OCI-LY7 (cell line): Measurements from ENCODE around the gene SDCCAG8. TPM values are rescaled to one million over a fixed set of nuclear protein-coding genes. Genes with fewer than 3 reads are reported as not detected.

ENCODE experiments used
- BruUV-seq: library from RNA; stranded (reverse); fragments of 400-500 nt; replicated peaks from 2 replicates; lab custom pipeline; 2021; lab: Mats Ljungman, UMichigan
- CTCF ChIA-PET: fragments of 300-600 bp; sonication (Branson Sonifier 250); formaldehyde crosslinking; loops from one replicate; lab custom pipeline; 2022; ENCODE audit warnings: antibody characterized with exemption; ENCODE audit not compliant: unreplicated experiment; lab: Charles Lee
- POLR2A ChIA-PET: fragments of 300-600 bp; sonication (Branson Sonifier 250); formaldehyde crosslinking; loops from one replicate; lab custom pipeline; 2022; ENCODE audit warnings: antibody characterized with exemption; lab: Charles Lee
- DNase-seq: peaks from one replicate; pipeline ENCODE4 v3.0.0-alpha.2; 2015; ENCODE audit warnings: low spot score
- H2AFZ ChIP-seq: fragments of 200-600 bp; sonication (generic), shearing (Covaris generic); 2 replicates; pipeline ENCODE4 v1.6.1; 2014; ENCODE audit warnings: mild to moderate bottlenecking, antibody characterized with exemption, low read length, moderate library complexity
- H3K27ac ChIP-seq: fragments of 200-600 bp; sonication (generic); 2 replicates; pipeline ENCODE4 v1.5.1; 2014; ENCODE audit warnings: mixed run types, low read depth, mild to moderate bottlenecking, moderate library complexity, low read length, inconsistent platforms; ENCODE audit not compliant: poor library complexity, severe bottlenecking
- H3K36me3 ChIP-seq: fragments of 200-600 bp; sonication (generic); 2 replicates; pipeline ENCODE4 v1.6.1; 2014; ENCODE audit warnings: mild to moderate bottlenecking, antibody characterized with exemption, low read length, moderate library complexity, mixed read lengths; ENCODE audit not compliant: insufficient read depth
- H3K4me1 ChIP-seq: fragments of 200-600 bp; sonication (generic); 2 replicates; pipeline ENCODE4 v1.5.1; 2014; ENCODE audit warnings: mild to moderate bottlenecking, low read length; ENCODE audit not compliant: insufficient read depth, poor library complexity, severe bottlenecking
- H3K4me2 ChIP-seq: fragments of 200-600 bp; sonication (generic); 2 replicates; pipeline ENCODE4 v1.6.1; 2014; ENCODE audit warnings: mild to moderate bottlenecking, low read length
- H3K4me3 ChIP-seq: fragments of 200-600 bp; sonication (generic); 2 replicates; pipeline ENCODE4 v1.5.1; 2014; ENCODE audit warnings: mild to moderate bottlenecking, low read depth, low read length; ENCODE audit not compliant: poor library complexity, severe bottlenecking
- H3K79me2 ChIP-seq: fragments of 200-600 bp; sonication (generic); 2 replicates; pipeline ENCODE4 v1.6.1; 2016; ENCODE audit warnings: low read depth, mild to moderate bottlenecking, low read length, moderate library complexity, mixed read lengths; ENCODE audit not compliant: insufficient read depth
- H3K9me2 ChIP-seq: fragments of 200-600 bp; sonication (generic); 2 replicates; pipeline ENCODE4 v1.6.1; 2016; ENCODE audit warnings: mild to moderate bottlenecking, low read length, mixed read lengths; ENCODE audit not compliant: insufficient read depth
- H3K9me3 ChIP-seq: fragments of 200-600 bp; sonication (generic); 2 replicates; pipeline ENCODE4 v1.6.1; 2014; ENCODE audit warnings: mild to moderate bottlenecking, mixed run types, low read length, mixed read lengths
- H4K20me1 ChIP-seq: fragments of 200-600 bp; sonication (generic); 2 replicates; pipeline ENCODE4 v1.6.1; 2014; ENCODE audit warnings: mild to moderate bottlenecking, antibody characterized with exemption, low read length, moderate library complexity, mixed read lengths; ENCODE audit not compliant: insufficient read depth
- EZH2phosphoT487 ChIP-seq: fragments of 200-600 bp; sonication (generic); IDR thresholded peaks from 2 replicates; pipeline ENCODE4 v1.6.1; 2018; ENCODE audit warnings: low read depth, borderline replicate concordance, mild to moderate bottlenecking, mixed run types, antibody characterized with exemption, low read length, moderate library complexity, mixed read lengths
- intact Hi-C: fragments of 100-400 bp; cut with micrococcal nuclease; formaldehyde crosslinking; loops from one replicate; pipeline ENCODE4 v1.10.0; 2022; ENCODE audit not compliant: unreplicated experiment
- total RNA-seq, 2 experiments: library from RNA; depleted of rRNA in 1 of 2; stranded (reverse); fragments of >200 nt in 1 of 2; shearing (Covaris generic) in 1 of 2; gene quantifications; 2 replicates each; pipeline ENCODE4 v1.2.3, GENCODE V29; 2014 to 2022
- TF ChIP-seq, protein P1 (sequence below): fragments of 200-600 bp; sonication (generic); conservative IDR thresholded peaks from 2 replicates; pipeline ENCODE4 v1.5.1; 2014; ENCODE audit warnings: mild to moderate bottlenecking, antibody characterized with exemption, low read length, moderate library complexity, mixed read lengths

SDCCAG8 gene
- total RNA-seq, 2 experiments from 2014 or later = 18.1 to 28.7 TPM

DNA sequence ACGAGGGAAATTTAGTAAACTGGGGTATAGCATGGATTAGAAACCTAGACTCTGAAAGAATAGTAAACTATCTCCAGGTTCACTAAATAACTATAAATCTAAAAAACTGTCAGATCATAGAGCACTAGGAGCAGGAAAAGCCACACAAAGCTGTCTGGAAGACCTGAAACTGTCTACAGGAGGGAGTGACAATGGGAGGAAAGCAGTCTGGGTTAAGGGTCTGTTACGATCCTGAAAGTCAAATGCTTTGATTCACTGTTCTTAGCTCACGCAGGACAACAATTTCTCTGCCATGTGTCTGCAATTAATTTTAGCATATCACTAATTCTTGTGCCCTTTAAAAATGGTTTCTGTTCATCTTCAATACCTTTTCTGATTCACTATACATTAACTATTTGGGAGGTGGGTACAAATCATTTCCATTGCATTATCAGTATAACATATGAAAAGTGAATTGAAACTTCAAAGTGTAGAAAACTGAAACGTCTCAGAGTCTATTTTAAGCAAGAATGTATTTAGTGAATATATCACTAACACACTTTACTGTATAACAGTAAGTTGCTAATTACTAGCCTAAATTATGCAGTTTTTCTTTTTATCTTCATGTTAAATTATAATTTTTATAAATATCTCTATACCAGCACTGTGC is 19.1 kb upstream of the SDCCAG8 start:
- intact Hi-C loops = no loop called here
- ChIA-PET POLR2A (interaction anchor here (0.7 to 1.7 kb wide), 5 partner anchors 10 to 23 kb away, joined by 3 to 5 read pairs (median 3); no protein-coding TSS in a partner anchor), CTCF (no interaction called here)
- Histone ChIP-seq H3K4me2 (peak overlapping the region; percentile 67), H3K4me3 (peak overlapping the region; percentile 41), H3K9me3 (peaks cover 32% of the 10 kb centered on the region), H3K36me3 (peaks cover 63% of the 10 kb centered on the region), H4K20me1 (no peaks in the 10 kb centered on the region), H3K9me2 (no peaks in the 10 kb centered on the region), H3K79me2 (peaks cover 97% of the 10 kb centered on the region), H3K27ac (peak overlapping the region; percentile 56), H3K4me1 (peaks cover 18% of the 10 kb centered on the region), H2AFZ (no peak overlapping the region)
- peak; percentile 27 for DNase-seq
- BruUV-seq = no TSS peak
- TF ChIP-seq EZH2phosphoT487 = no peak
- TF ChIP-seq, protein P1, sequence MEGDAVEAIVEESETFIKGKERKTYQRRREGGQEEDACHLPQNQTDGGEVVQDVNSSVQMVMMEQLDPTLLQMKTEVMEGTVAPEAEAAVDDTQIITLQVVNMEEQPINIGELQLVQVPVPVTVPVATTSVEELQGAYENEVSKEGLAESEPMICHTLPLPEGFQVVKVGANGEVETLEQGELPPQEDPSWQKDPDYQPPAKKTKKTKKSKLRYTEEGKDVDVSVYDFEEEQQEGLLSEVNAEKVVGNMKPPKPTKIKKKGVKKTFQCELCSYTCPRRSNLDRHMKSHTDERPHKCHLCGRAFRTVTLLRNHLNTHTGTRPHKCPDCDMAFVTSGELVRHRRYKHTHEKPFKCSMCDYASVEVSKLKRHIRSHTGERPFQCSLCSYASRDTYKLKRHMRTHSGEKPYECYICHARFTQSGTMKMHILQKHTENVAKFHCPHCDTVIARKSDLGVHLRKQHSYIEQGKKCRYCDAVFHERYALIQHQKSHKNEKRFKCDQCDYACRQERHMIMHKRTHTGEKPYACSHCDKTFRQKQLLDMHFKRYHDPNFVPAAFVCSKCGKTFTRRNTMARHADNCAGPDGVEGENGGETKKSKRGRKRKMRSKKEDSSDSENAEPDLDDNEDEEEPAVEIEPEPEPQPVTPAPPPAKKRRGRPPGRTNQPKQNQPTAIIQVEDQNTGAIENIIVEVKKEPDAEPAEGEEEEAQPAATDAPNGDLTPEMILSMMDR = no peak

GRCh38 chr1:243244432-243244841 is 11.4 kb upstream of the SDCCAG8 start:
- intact Hi-C loops = no loop called here
- no peak for DNase-seq
- Histone ChIP-seq H4K20me1 (peaks cover 12% of the 10 kb centered on the region; the same call in 1 of the 2 replicates), H3K4me1 (peaks cover 33% of the 10 kb centered on the region), H3K79me2 (peaks cover 98% of the 10 kb centered on the region), H2AFZ (no peak overlapping the region), H3K36me3 (peaks cover 33% of the 10 kb centered on the region), H3K27ac (no peak overlapping the region), H3K4me2 (peak overlapping the region; percentile 58), H3K9me2 (no peaks in the 10 kb centered on the region), H3K9me3 (no peaks in the 10 kb centered on the region), H3K4me3 (peak overlapping the region; percentile 37)
- ChIA-PET POLR2A (interaction anchor here (0.6 to 2.1 kb wide), 4 partner anchors 10 to 17 kb away, joined by 4 to 37 read pairs (median 14); partner anchors contain the start of genes CEP170 and SDCCAG8), CTCF (no interaction called here)
- TF ChIP-seq, protein P1 = no peak
- BruUV-seq = no TSS peak

DNA sequence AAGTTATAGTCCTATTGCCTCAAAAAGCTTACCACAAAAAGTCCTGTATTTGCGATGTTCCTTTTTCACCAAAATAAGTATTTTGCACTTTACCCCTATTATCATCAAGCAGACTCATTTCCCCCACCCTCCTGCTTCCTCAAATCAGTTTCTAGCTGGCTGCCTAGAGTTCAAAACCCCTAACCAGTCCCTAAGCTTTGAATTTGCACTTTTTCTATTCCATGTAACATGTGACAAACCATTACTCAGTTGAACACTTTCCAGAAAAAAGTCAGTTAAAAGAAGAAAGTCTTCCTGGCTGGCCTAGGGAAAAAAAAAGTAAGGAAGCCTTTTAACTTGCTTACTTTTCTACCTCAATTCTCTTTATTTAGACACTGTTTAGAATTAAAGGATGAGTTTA is 8.9 kb upstream of the SDCCAG8 start:
- POLR2A ChIA-PET = interaction anchor here (0.5 to 1.2 kb wide), 3 partner anchors 8 to 28 kb away, joined by 3 to 8 read pairs (median 3); partner anchors contain the start of genes CEP170 and SDCCAG8

More for the DNA sequence above, 8.9 kb upstream of the SDCCAG8 start:
- CTCF ChIA-PET = no interaction called here
- Histone ChIP-seq H4K20me1 (peaks cover 29% of the 10 kb centered on the region), H3K36me3 (peaks cover 18% of the 10 kb centered on the region), H3K9me3 (no peaks in the 10 kb centered on the region), H3K4me2 (peak overlapping the region; percentile 23; the same call in 1 of the 2 replicates), H3K9me2 (no peaks in the 10 kb centered on the region), H2AFZ (no peak overlapping the region), H3K27ac (no peak overlapping the region), H3K4me3 (no peak overlapping the region), H3K4me1 (peaks cover 47% of the 10 kb centered on the region), H3K79me2 (peaks cover 98% of the 10 kb centered on the region)
- BruUV-seq = no TSS peak
- intact Hi-C loops = no loop called here
- TF ChIP-seq EZH2phosphoT487 = no peak
- TF ChIP-seq, protein P1 = no peak
- peak; percentile 39 for DNase-seq
